CD8-positive, alpha-beta memory T cell (primary cell): ENCODE measurements around the gene ARHGAP26. TPM values are rescaled to one million over a fixed set of nuclear protein-coding genes. Genes with fewer than 3 reads are reported as not detected.

ENCODE experiments used
- CTCF ChIA-PET: fragments of 350-600 bp; sonication (Branson Sonifier 250); formaldehyde crosslinking; loops from one replicate; lab custom pipeline; 2021; ENCODE audit warnings: antibody characterized with exemption; lab: Charles Lee
- POLR2A ChIA-PET: fragments of 350-600 bp; sonication (Branson Sonifier 250); formaldehyde crosslinking; loops from one replicate; lab custom pipeline; 2021; ENCODE audit warnings: antibody characterized with exemption; lab: Charles Lee
- DNase-seq, 5 donors: peaks; one replicate each; pipeline versions ENCODE4 v3.0.0 to v3.0.0-alpha.2; 2020 to 2022; ENCODE audit warnings: mixed read lengths in 1 of 5
- H3K27ac ChIP-seq: one replicate; pipeline ENCODE4 v1.7.0; 2013; ENCODE audit warnings: low read depth, mild to moderate bottlenecking, low read length, moderate library complexity
- H3K27me3 ChIP-seq: 2 replicates; pipeline ENCODE4 v1.7.0; 2013; ENCODE audit warnings: low read length, mild to moderate bottlenecking; ENCODE audit not compliant: insufficient read depth, poor library complexity, severe bottlenecking
- H3K36me3 ChIP-seq: 2 replicates; pipeline ENCODE4 v1.7.0; 2013; ENCODE audit warnings: mild to moderate bottlenecking, low read length, moderate library complexity; ENCODE audit not compliant: insufficient read depth
- H3K4me1 ChIP-seq: 2 replicates; pipeline ENCODE4 v1.7.0; 2013; ENCODE audit warnings: mild to moderate bottlenecking, low read length, moderate library complexity; ENCODE audit not compliant: insufficient read depth
- H3K4me3 ChIP-seq: 2 replicates; pipeline ENCODE4 v1.7.0; 2013; ENCODE audit warnings: mild to moderate bottlenecking, low read length
- H3K9me3 ChIP-seq: 2 replicates; pipeline ENCODE4 v1.7.0; 2013; ENCODE audit warnings: mild to moderate bottlenecking, low read length
- H3K27ac Mint-ChIP-seq, 8 donors: one replicate each; pipeline ENCODE4 v1.8.0; 2020 to 2021; ENCODE audit warnings: mixed read lengths in 8 of 8, mild to moderate bottlenecking in 6 of 8, inconsistent platforms in 3 of 8, moderate library complexity in 3 of 8
- H3K27me3 Mint-ChIP-seq, 2 donors: one replicate each; pipeline ENCODE4 v1.8.0; 2020 to 2021; ENCODE audit warnings: mixed read lengths in 2 of 2, mild to moderate bottlenecking in 1 of 2, moderate library complexity in 1 of 2
- H3K36me3 Mint-ChIP-seq, 3 donors: one replicate each; pipeline ENCODE4 v1.8.0; 2020 to 2021; ENCODE audit warnings: mixed read lengths in 3 of 3, inconsistent platforms in 1 of 3, mild to moderate bottlenecking in 1 of 3
- H3K4me1 Mint-ChIP-seq, 3 donors: one replicate each; pipeline ENCODE4 v1.8.0; 2020 to 2021; ENCODE audit warnings: mixed read lengths in 3 of 3, inconsistent platforms in 1 of 3, mild to moderate bottlenecking in 1 of 3
- H3K4me3 Mint-ChIP-seq, 7 donors: one replicate each; pipeline ENCODE4 v1.8.0; 2020 to 2021; ENCODE audit warnings: mixed read lengths in 7 of 7, mild to moderate bottlenecking in 6 of 7, moderate library complexity in 4 of 7, inconsistent platforms in 2 of 7
- H3K9me3 Mint-ChIP-seq, 5 donors: one replicate each; pipeline ENCODE4 v1.8.0; 2020 to 2022; ENCODE audit warnings: mixed read lengths in 5 of 5, mild to moderate bottlenecking in 3 of 5, moderate library complexity in 2 of 5, inconsistent platforms in 1 of 5
- polyA plus RNA-seq: library from polyadenylated mRNA; unstranded; fragments of 300-500 nt; fragmentation: Illumina TruSeq; gene quantifications from one replicate; pipeline ENCODE4 v1.2.3, GENCODE V29; 2021
- total RNA-seq, 2 experiments: library from RNA; stranded (reverse); gene quantifications; one replicate each; pipeline ENCODE4 v1.2.3, GENCODE V29; 2021

ARHGAP26 gene
- total and polyA plus RNA-seq, 3 experiments from 2014 or later = 16.7 to 37.1 (median 19.7) TPM

DNA sequence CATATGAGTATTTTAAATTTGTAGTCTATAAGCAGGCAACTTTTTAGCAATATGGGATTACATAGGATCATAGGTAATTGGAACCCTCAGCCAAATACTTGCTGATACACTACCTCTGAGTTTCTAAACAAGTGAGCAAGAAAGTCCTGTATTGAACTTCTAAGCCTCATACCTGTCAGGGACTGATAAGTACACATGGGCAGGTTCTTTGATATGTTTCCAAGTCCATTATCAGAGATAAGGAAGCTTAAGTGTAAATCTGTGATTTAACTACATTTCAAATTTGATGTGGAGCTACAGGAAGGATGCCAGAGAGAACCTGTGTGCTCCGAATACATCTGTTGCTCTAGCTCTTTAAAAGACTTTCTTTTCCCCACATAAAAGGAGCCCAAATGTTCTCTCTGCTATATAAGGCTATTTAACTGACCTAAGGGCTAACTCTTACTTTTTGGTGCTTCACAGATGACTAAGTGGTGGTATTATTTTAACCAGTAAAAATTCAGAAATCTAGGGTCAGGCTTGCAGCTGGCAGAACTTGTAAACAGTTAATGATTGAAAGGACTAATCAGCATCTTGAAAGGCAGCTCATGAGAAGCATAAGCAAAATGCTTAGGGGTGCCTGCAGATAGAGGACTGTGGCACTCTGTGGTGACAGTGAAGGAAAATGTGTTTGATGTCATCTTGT lies 404.7 kb downstream of the ARHGAP26 start:
- Mint-ChIP-seq H3K36me3 (peaks cover 7 to 45% (median 17%) of the 10 kb centered on the region in 3 donors), H3K4me1 (peaks cover 3 to 10% (median 10%) of the 10 kb centered on the region in 3 donors), H3K27ac (peak overlapping the region in 2 of 8 donors; percentile 26 to 69), H3K9me3 (no peaks in the 10 kb centered on the region), H3K27me3 (no peaks in the 10 kb centered on the region), H3K4me3 (no peak overlapping the region)
- Histone ChIP-seq H3K9me3 (no peaks in the 10 kb centered on the region), H3K4me1 (no peaks in the 10 kb centered on the region), H3K27ac (no peak overlapping the region), H3K27me3 (no peaks in the 10 kb centered on the region), H3K4me3 (no peak overlapping the region), H3K36me3 (no peaks in the 10 kb centered on the region)
- ChIA-PET POLR2A (no interaction called here), CTCF (no interaction called here)
- DNase-seq = no peak

- Mint-ChIP-seq H3K27me3 (no peaks in the 10 kb centered on the region), H3K9me3 (no peaks in the 10 kb centered on the region), H3K4me3 (no peak overlapping the region), H3K4me1 (peaks cover 10 to 19% (median 19%) of the 10 kb centered on the region in 3 donors), H3K27ac (peak overlapping the region in 2 of 8 donors; percentile 55 to 68), H3K36me3 (peaks cover 16 to 44% (median 20%) of the 10 kb centered on the region in 3 donors)
- Histone ChIP-seq H3K36me3 (no peaks in the 10 kb centered on the region), H3K9me3 (no peaks in the 10 kb centered on the region), H3K27ac (no peak overlapping the region), H3K4me1 (no peaks in the 10 kb centered on the region), H3K4me3 (no peak overlapping the region), H3K27me3 (no peaks in the 10 kb centered on the region)
- CTCF ChIA-PET = no interaction called here
- no peak for DNase-seq
- POLR2A ChIA-PET = no interaction called here
Observed at GRCh38 chr5:143176048-143176447, 405.9 kb downstream of the ARHGAP26 start.

GRCh38 chr5:143177263-143177983 lies 407.2 kb downstream of the ARHGAP26 start:
- Histone ChIP-seq H3K9me3 (no peaks in the 10 kb centered on the region), H3K27ac (no peak overlapping the region), H3K4me1 (peaks cover 5% of the 10 kb centered on the region), H3K4me3 (no peak overlapping the region), H3K36me3 (no peaks in the 10 kb centered on the region), H3K27me3 (no peaks in the 10 kb centered on the region)
- POLR2A ChIA-PET = no interaction called here
- H3K4me3 Mint-ChIP-seq = no peak overlapping the region
- peaks cover 19 to 48% (median 24%) of the 10 kb centered on the region in 3 donors for H3K36me3 Mint-ChIP-seq
- H3K27me3 Mint-ChIP-seq = no peaks in the 10 kb centered on the region
- peaks cover 21 to 33% (median 33%) of the 10 kb centered on the region in 3 donors for H3K4me1 Mint-ChIP-seq
- H3K9me3 Mint-ChIP-seq = no peaks in the 10 kb centered on the region
- CTCF ChIA-PET = no interaction called here
- no peak for DNase-seq
- H3K27ac Mint-ChIP-seq = no peak overlapping the region

DNA sequence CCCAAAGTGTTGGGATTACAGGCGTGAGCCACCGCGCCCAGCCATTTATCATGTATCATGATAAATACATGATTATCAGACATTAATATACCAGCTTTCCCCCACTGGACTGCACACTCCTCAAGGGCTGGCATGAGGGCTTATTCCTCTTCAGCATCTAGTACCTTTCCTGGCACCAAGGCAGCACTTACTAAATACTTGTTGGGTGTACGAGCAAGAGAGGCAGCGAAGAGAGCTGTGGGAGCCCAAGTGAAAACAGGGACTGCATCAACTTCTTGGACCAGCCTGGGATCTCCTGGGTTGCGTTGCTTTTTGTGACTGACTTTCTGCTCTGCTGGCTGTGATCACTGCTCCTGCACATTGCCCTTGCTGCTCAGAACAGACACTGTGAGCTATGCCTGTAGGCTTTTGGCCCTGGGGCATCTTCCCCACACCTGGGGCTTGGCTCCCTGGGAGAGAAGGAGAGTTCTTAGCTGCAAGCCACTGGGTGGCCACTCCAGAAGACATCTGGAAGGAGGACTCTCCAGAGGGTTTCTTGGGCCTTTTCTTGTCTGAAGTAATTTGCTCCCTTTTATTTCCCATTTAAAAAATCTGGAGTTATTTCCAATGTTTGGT lies 409.1 kb downstream of the ARHGAP26 start:
- no peak overlapping the region for H3K4me3 ChIP-seq
- H3K27ac ChIP-seq = no peak overlapping the region
- no peaks in the 10 kb centered on the region for H3K9me3 ChIP-seq
- Mint-ChIP-seq H3K36me3 (peaks cover 17 to 33% (median 18%) of the 10 kb centered on the region in 3 donors), H3K27me3 (no peaks in the 10 kb centered on the region), H3K4me3 (no peak overlapping the region), H3K4me1 (peaks cover 36 to 51% (median 48%) of the 10 kb centered on the region in 3 donors), H3K9me3 (no peaks in the 10 kb centered on the region), H3K27ac (peak overlapping the region in 1 of 8 donors; percentile 40)
- H3K4me1 ChIP-seq = peaks cover 15% of the 10 kb centered on the region
- ChIA-PET POLR2A (no interaction called here), CTCF (no interaction called here)
- DNase-seq = no peak
- no peaks in the 10 kb centered on the region for H3K27me3 ChIP-seq
- no peaks in the 10 kb centered on the region for H3K36me3 ChIP-seq

GRCh38 chr5:143180751-143181150 lies 410.6 kb downstream of the ARHGAP26 start:
- H3K4me3 Mint-ChIP-seq = no peak overlapping the region
- H3K27ac Mint-ChIP-seq = peak overlapping the region in 5 of 8 donors; percentile 15 to 75 (median 25)
- H3K4me3 ChIP-seq = no peak overlapping the region
- H3K9me3 Mint-ChIP-seq = no peaks in the 10 kb centered on the region
- H3K9me3 ChIP-seq = no peaks in the 10 kb centered on the region
- H3K27me3 Mint-ChIP-seq = no peaks in the 10 kb centered on the region
- no peaks in the 10 kb centered on the region for H3K27me3 ChIP-seq
- no peak for DNase-seq
- POLR2A ChIA-PET = no interaction called here
- peaks cover 15% of the 10 kb centered on the region for H3K4me1 ChIP-seq
- peaks cover 16 to 33% (median 17%) of the 10 kb centered on the region in 3 donors for H3K36me3 Mint-ChIP-seq
- H3K4me1 Mint-ChIP-seq = peaks cover 36 to 57% (median 52%) of the 10 kb centered on the region in 3 donors
- CTCF ChIA-PET = no interaction called here
- H3K36me3 ChIP-seq = no peaks in the 10 kb centered on the region
- H3K27ac ChIP-seq = no peak overlapping the region

- POLR2A ChIA-PET = no interaction called here
- no peaks in the 10 kb centered on the region for H3K27me3 ChIP-seq
- Mint-ChIP-seq H3K36me3 (peaks cover 16 to 33% (median 17%) of the 10 kb centered on the region in 3 donors), H3K4me3 (no peak overlapping the region), H3K4me1 (peaks cover 36 to 60% (median 56%) of the 10 kb centered on the region in 3 donors), H3K9me3 (no peaks in the 10 kb centered on the region), H3K27me3 (no peaks in the 10 kb centered on the region), H3K27ac (peak overlapping the region in 4 of 8 donors; percentile 15 to 25 (median 23))
- no peaks in the 10 kb centered on the region for H3K36me3 ChIP-seq
- CTCF ChIA-PET = no interaction called here
- no peaks in the 10 kb centered on the region for H3K9me3 ChIP-seq
- H3K4me1 ChIP-seq = peaks cover 15% of the 10 kb centered on the region
- DNase-seq = no peak
- H3K27ac ChIP-seq = no peak overlapping the region
- no peak overlapping the region for H3K4me3 ChIP-seq
Observed at GRCh38 chr5:143181173-143181572, 411.0 kb downstream of the ARHGAP26 start.

DNA sequence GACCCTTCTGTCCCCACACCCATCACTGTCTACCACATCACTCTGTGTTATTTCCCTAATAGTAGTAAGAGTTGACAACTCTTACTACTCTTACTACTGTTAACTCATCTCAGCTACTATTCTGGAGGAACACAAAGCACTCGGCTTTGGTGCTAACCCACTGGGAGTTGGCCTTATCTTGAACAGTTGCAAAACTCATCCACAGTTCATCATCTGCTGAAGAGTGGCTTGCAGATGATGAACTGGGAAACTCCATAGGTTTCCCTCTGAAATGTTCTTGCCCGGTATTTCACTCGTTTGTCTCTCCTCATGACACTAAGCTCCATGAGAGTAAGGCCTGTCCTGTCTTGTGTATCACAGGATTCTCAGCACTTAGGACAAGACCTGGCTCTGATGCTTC lies 411.9 kb downstream of the ARHGAP26 start:
- POLR2A ChIA-PET = no interaction called here
- H3K9me3 ChIP-seq = no peaks in the 10 kb centered on the region
- H3K4me3 Mint-ChIP-seq = peak overlapping the region in 2 of 7 donors; percentile 8 to 43
- no peaks in the 10 kb centered on the region for H3K27me3 ChIP-seq
- H3K27ac Mint-ChIP-seq = peak overlapping the region in 6 of 8 donors; percentile 1 to 77 (median 62)
- CTCF ChIA-PET = no interaction called here
- H3K27ac ChIP-seq = no peak overlapping the region
- H3K9me3 Mint-ChIP-seq = no peaks in the 10 kb centered on the region
- no peaks in the 10 kb centered on the region for H3K36me3 ChIP-seq
- H3K27me3 Mint-ChIP-seq = no peaks in the 10 kb centered on the region
- DNase-seq = no peak
- H3K4me3 ChIP-seq = no peak overlapping the region
- peaks cover 15% of the 10 kb centered on the region for H3K4me1 ChIP-seq
- peaks cover 36 to 66% (median 64%) of the 10 kb centered on the region in 3 donors for H3K4me1 Mint-ChIP-seq
- peaks cover 16 to 29% (median 17%) of the 10 kb centered on the region in 3 donors for H3K36me3 Mint-ChIP-seq
